ENCODE data around the gene GOLGA8N.
"Not testable (repeated sequence)": the region's sequence is repeated elsewhere in the genome, so short reads cannot be mapped to it uniquely, and the experiment has no call there.

- TF ChIP-seq POLR2A (IDR thresholded peaks at IDR 0.05): not testable (repeated sequence)
- TF ChIP-seq, protein P1, sequence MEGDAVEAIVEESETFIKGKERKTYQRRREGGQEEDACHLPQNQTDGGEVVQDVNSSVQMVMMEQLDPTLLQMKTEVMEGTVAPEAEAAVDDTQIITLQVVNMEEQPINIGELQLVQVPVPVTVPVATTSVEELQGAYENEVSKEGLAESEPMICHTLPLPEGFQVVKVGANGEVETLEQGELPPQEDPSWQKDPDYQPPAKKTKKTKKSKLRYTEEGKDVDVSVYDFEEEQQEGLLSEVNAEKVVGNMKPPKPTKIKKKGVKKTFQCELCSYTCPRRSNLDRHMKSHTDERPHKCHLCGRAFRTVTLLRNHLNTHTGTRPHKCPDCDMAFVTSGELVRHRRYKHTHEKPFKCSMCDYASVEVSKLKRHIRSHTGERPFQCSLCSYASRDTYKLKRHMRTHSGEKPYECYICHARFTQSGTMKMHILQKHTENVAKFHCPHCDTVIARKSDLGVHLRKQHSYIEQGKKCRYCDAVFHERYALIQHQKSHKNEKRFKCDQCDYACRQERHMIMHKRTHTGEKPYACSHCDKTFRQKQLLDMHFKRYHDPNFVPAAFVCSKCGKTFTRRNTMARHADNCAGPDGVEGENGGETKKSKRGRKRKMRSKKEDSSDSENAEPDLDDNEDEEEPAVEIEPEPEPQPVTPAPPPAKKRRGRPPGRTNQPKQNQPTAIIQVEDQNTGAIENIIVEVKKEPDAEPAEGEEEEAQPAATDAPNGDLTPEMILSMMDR (IDR thresholded peaks at IDR 0.05): not testable (repeated sequence)
Observed at GRCh38 chr15:32593151-32593550, at the start of gene GOLGA8N.

Data from vagina (tissue), 2 donors.